BLaER1 (cell line): ENCODE data around the gene A2ML1.
A peak's percentile ranks its signal among the peaks of the same experiment; 100 is the strongest.
"Not testable (repeated sequence)": the region's sequence is repeated elsewhere in the genome, so short reads cannot be mapped to it uniquely, and the experiment has no call there.

ENCODE experiments used
- H3K27ac ChIP-seq: shearing (Covaris generic); formaldehyde crosslinking; 2 replicates; pipeline ENCODE4 v1.8.1; 2022
- H3K27me3 ChIP-seq: shearing (Covaris generic); formaldehyde crosslinking; 2 replicates; pipeline ENCODE4 v1.8.1; 2022
- H3K36me3 ChIP-seq: shearing (Covaris generic); formaldehyde crosslinking; 2 replicates; pipeline ENCODE4 v1.8.1; 2022
- H3K4me1 ChIP-seq: shearing (Covaris generic); formaldehyde crosslinking; 2 replicates; pipeline ENCODE4 v1.8.1; 2022
- H3K4me2 ChIP-seq: shearing (Covaris generic); formaldehyde crosslinking; 2 replicates; pipeline ENCODE4 v1.8.1; 2022
- H3K4me3 ChIP-seq: shearing (Covaris generic); formaldehyde crosslinking; 2 replicates; pipeline ENCODE4 v1.8.1; 2022
- H3K9ac ChIP-seq: shearing (Covaris generic); formaldehyde crosslinking; 2 replicates; pipeline ENCODE4 v1.8.1; 2022
- H3K9me3 ChIP-seq: shearing (Covaris generic); formaldehyde crosslinking; 2 replicates; pipeline ENCODE4 v1.8.1; 2022
- H4K20me1 ChIP-seq: shearing (Covaris generic); formaldehyde crosslinking; 2 replicates; pipeline ENCODE4 v1.8.1; 2022
- Cebpa-rat ChIP-seq: shearing (Covaris generic); IDR thresholded peaks from 2 replicates; pipeline ENCODE4 v1.8.1; 2022

The A2ML1 gene

GRCh38 chr12:8822298-8822697, at the start of gene A2ML1:
Gene A2ML1 (plus strand): TSS chr12:8822621. CDS start chr12:8822652, 31 bp downstream.
- TF ChIP-seq Cebpa-rat = no peak
- Histone ChIP-seq H3K27ac (no peak within 1 kb of the TSS), H3K4me1 (no peaks in the 10 kb centered on the region), H3K9ac (no peak within 1 kb of the TSS), H4K20me1 (no peaks in the 10 kb centered on the region), H3K4me3 (no peak within 1 kb of the TSS), H3K27me3 (no peaks in the 10 kb centered on the region), H3K36me3 (no peaks in the 10 kb centered on the region), H3K9me3 (peaks cover 14% of the 10 kb centered on the region), H3K4me2 (no peak within 1 kb of the TSS)

GRCh38 chr12:8773461-8773860, 49.0 kb upstream of the A2ML1 start:
- Histone ChIP-seq H3K36me3 (peaks cover 54% of the 10 kb centered on the region), H3K4me2 (peak overlapping the region; percentile 42), H3K9me3 (no peaks in the 10 kb centered on the region), H3K9ac (no peak overlapping the region), H3K27ac (no peak overlapping the region), H3K4me3 (no peak overlapping the region), H3K4me1 (peaks cover 14% of the 10 kb centered on the region), H3K27me3 (no peaks in the 10 kb centered on the region), H4K20me1 (peaks cover 34% of the 10 kb centered on the region; the same call in 1 of the 2 replicates)
- TF ChIP-seq Cebpa-rat = no peak

GRCh38 chr12:8779281-8779680, 43.1 kb upstream of the A2ML1 start:
- peaks cover 51% of the 10 kb centered on the region for H3K36me3 ChIP-seq
- H3K27me3 ChIP-seq = no peaks in the 10 kb centered on the region
- H3K27ac ChIP-seq = no peak overlapping the region
- H3K9ac ChIP-seq = no peak overlapping the region
- H3K4me1 ChIP-seq = no peaks in the 10 kb centered on the region
- no peak for TF ChIP-seq Cebpa-rat
- no peak overlapping the region for H3K4me2 ChIP-seq
- no peaks in the 10 kb centered on the region for H4K20me1 ChIP-seq
- no peak overlapping the region for H3K4me3 ChIP-seq
- H3K9me3 ChIP-seq = no peaks in the 10 kb centered on the region

GRCh38 chr12:8779862-8780261, 42.6 kb upstream of the A2ML1 start:
- TF ChIP-seq Cebpa-rat = no peak
- H3K9me3 ChIP-seq = no peaks in the 10 kb centered on the region
- H3K27ac ChIP-seq = no peak overlapping the region
- H3K27me3 ChIP-seq = no peaks in the 10 kb centered on the region
- H3K9ac ChIP-seq = no peak overlapping the region
- no peaks in the 10 kb centered on the region for H3K4me1 ChIP-seq
- no peaks in the 10 kb centered on the region for H4K20me1 ChIP-seq
- H3K4me3 ChIP-seq = no peak overlapping the region
- no peak overlapping the region for H3K4me2 ChIP-seq
- peaks cover 46% of the 10 kb centered on the region for H3K36me3 ChIP-seq

- Histone ChIP-seq H3K27me3 (no peaks in the 10 kb centered on the region), H3K4me1 (no peaks in the 10 kb centered on the region), H3K27ac (no peak overlapping the region), H3K36me3 (peaks cover 41% of the 10 kb centered on the region), H3K4me3 (no peak overlapping the region), H3K9me3 (no peaks in the 10 kb centered on the region), H3K9ac (no peak overlapping the region), H3K4me2 (no peak overlapping the region), H4K20me1 (no peaks in the 10 kb centered on the region)
- no peak for TF ChIP-seq Cebpa-rat
These were observed 42.0 kb upstream of the A2ML1 start for GRCh38 chr12:8780389-8780788.

GRCh38 chr12:8781381-8782127, 40.9 kb upstream of the A2ML1 start:
- H3K27ac ChIP-seq = no peak overlapping the region
- no peak overlapping the region for H3K4me3 ChIP-seq
- peaks cover 3% of the 10 kb centered on the region; the same call in 1 of the 2 replicates for H3K9me3 ChIP-seq
- no peaks in the 10 kb centered on the region for H4K20me1 ChIP-seq
- H3K27me3 ChIP-seq = no peaks in the 10 kb centered on the region
- no peak for TF ChIP-seq Cebpa-rat
- peaks cover 40% of the 10 kb centered on the region for H3K36me3 ChIP-seq
- H3K4me2 ChIP-seq = no peak overlapping the region
- H3K4me1 ChIP-seq = no peaks in the 10 kb centered on the region
- no peak overlapping the region for H3K9ac ChIP-seq

- Histone ChIP-seq H3K4me3 (no peak overlapping the region), H3K36me3 (peaks cover 26% of the 10 kb centered on the region), H4K20me1 (no peaks in the 10 kb centered on the region), H3K9ac (no peak overlapping the region), H3K4me2 (no peak overlapping the region), H3K27me3 (no peaks in the 10 kb centered on the region), H3K9me3 (peaks cover 9% of the 10 kb centered on the region; the same call in 1 of the 2 replicates), H3K4me1 (no peaks in the 10 kb centered on the region), H3K27ac (no peak overlapping the region)
- no peak for TF ChIP-seq Cebpa-rat
These were observed 38.0 kb upstream of the A2ML1 start for GRCh38 chr12:8784290-8784888.

- no peaks in the 10 kb centered on the region for H4K20me1 ChIP-seq
- peaks cover 9% of the 10 kb centered on the region; the same call in 1 of the 2 replicates for H3K9me3 ChIP-seq
- H3K9ac ChIP-seq = no peak overlapping the region
- no peak overlapping the region for H3K27ac ChIP-seq
- H3K4me3 ChIP-seq = no peak overlapping the region
- TF ChIP-seq Cebpa-rat = no peak
- H3K36me3 ChIP-seq = peaks cover 21% of the 10 kb centered on the region
- H3K4me2 ChIP-seq = no peak overlapping the region
- no peaks in the 10 kb centered on the region for H3K27me3 ChIP-seq
- no peaks in the 10 kb centered on the region for H3K4me1 ChIP-seq
These were observed 36.9 kb upstream of the A2ML1 start for GRCh38 chr12:8785499-8785898.

- not testable (repeated sequence) for H3K4me3 ChIP-seq, H3K27ac ChIP-seq, H3K9ac ChIP-seq, H3K9me3 ChIP-seq, H3K4me1 ChIP-seq, H3K27me3 ChIP-seq, H3K4me2 ChIP-seq, H4K20me1 ChIP-seq
- peaks cover 14% of the 10 kb centered on the region for H3K36me3 ChIP-seq
These were observed 35.2 kb upstream of the A2ML1 start for GRCh38 chr12:8787206-8787605.

- not testable (repeated sequence) for H3K4me2 ChIP-seq, H3K27ac ChIP-seq, H3K9me3 ChIP-seq, H3K4me3 ChIP-seq, H3K9ac ChIP-seq, H4K20me1 ChIP-seq, H3K27me3 ChIP-seq, H3K4me1 ChIP-seq, H3K36me3 ChIP-seq
These were observed 33.7 kb upstream of the A2ML1 start for GRCh38 chr12:8788706-8789105.

- H3K27ac ChIP-seq, H3K4me3 ChIP-seq, H3K36me3 ChIP-seq, H3K9ac ChIP-seq, H4K20me1 ChIP-seq, H3K4me1 ChIP-seq, H3K4me2 ChIP-seq, H3K27me3 ChIP-seq: not testable (repeated sequence)
- peaks cover 14% of the 10 kb centered on the region for H3K9me3 ChIP-seq
These were observed 32.9 kb upstream of the A2ML1 start for GRCh38 chr12:8789341-8790013.

GRCh38 chr12:8793226-8793625, 29.2 kb upstream of the A2ML1 start:
- H3K27ac ChIP-seq = not testable (repeated sequence)

GRCh38 chr12:8794611-8795010, 27.8 kb upstream of the A2ML1 start:
- H3K4me1 ChIP-seq, H3K4me3 ChIP-seq, H4K20me1 ChIP-seq, H3K27ac ChIP-seq, H3K9ac ChIP-seq, H3K27me3 ChIP-seq, H3K36me3 ChIP-seq, H3K4me2 ChIP-seq: not testable (repeated sequence)
- H3K9me3 ChIP-seq = peaks cover 12% of the 10 kb centered on the region

More at GRCh38 chr12:8793226-8793625, 29.2 kb upstream of the A2ML1 start:
- H3K9me3 ChIP-seq = peaks cover 14% of the 10 kb centered on the region
- H3K4me2 ChIP-seq, H4K20me1 ChIP-seq, H3K4me3 ChIP-seq, H3K27me3 ChIP-seq, H3K36me3 ChIP-seq, H3K9ac ChIP-seq, H3K4me1 ChIP-seq: not testable (repeated sequence)
